Activated CD4-positive, alpha-beta T cell treated with anti-CD3 and anti-CD28 coated beads, Interleukin-2, amount 50 U/mL, for 1 hour (primary cell): Measurements from ENCODE around the gene CPEB4.

ENCODE experiments used
- DNase-seq: peaks from one replicate; pipeline ENCODE4 v3.0.0-alpha.2; 2020

CPEB4 gene

DNA sequence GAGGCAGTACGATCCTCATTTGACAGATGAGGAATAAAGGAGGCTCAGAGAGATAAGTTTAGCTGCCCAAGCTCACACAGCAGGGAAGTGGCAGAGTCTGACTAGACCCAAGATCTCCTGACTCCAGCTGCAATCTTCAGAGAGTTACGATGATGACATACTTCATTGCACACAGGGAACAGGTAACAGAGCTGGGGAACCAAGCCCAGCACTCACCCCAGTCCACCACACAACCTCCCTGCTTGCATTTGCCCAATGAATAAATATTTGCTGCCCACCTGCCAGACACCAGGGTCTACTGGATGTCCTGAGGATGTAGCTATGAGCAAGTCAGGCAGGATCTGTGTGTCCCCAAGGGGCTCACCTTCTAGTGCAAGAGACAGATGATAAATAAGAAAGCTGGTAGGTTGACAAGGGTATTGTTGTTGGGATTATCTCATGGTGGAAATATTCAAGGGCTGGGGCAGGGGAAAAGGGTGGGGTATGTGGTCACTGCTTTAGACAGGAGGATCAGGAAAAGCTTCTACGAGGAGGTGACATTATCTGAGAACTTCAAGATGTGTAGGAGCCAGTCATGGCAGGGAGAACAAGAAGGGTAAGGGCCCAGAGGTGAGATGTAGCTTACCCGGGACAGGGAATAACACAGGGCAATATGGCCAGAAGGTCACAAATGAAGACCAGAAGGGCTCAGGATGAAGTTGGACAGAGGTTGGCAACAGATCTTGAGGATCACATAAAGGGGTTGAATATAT is 28.6 kb upstream of the CPEB4 start:
- DNase-seq = no peak

- no peak for DNase-seq
Observed at GRCh38 chr5:173862047-173862477, 26.1 kb upstream of the CPEB4 start.

DNA sequence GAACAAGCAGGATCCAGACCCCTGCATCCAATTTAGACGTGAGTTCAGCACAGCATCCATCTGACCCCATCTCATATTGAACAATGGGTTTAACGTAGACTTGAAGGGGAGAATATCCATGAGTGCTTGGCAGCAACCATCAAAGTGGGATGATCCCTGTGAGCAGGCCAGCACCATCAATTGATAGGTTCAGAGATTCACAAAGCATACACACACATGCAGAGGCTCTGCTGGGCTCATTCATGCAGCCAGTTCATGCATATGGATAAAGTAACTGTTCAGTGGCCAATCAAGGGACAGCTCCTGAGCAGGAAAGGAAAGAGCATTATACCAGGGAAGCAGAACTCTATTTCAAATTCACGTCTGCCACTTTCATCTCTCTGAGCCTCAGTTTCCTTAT is 24.8 kb upstream of the CPEB4 start:
- no peak for DNase-seq

GRCh38 chr5:173864126-173865050 is 23.8 kb upstream of the CPEB4 start:
- DNase-seq = no peak

DNA sequence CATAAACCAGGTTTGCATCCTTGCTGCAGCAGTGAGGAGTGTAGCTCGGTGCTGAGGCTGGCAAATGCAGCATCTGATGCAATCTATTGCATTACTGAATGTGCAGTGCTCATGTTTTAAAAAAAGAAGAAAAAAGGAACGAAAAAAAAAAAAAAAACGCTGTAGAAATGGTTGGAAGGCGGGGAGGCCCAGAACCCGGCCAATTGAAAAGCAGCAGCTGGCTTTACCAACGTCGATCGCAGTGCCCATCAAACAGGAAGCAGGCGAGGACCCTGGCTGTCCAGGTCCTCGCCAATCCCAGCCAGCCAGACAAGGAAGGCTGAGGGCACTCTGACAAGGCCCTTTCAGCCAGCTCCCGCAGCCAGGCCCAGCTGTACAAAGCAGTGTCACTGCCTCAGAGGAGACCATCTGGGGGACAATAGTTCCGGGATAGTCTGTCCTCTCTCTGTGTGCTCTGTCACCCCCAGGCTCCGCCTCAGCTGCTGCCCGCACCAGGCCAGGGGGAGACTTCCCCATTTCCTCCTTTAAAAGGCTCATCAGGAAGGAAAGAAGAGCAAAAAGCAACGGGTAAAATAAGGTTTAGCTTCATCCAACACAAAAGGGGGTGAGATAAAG is 21.8 kb upstream of the CPEB4 start:
- DNase-seq = no peak

- no peak for DNase-seq
Observed at GRCh38 chr5:173866858-173867679, 21.1 kb upstream of the CPEB4 start.

DNA sequence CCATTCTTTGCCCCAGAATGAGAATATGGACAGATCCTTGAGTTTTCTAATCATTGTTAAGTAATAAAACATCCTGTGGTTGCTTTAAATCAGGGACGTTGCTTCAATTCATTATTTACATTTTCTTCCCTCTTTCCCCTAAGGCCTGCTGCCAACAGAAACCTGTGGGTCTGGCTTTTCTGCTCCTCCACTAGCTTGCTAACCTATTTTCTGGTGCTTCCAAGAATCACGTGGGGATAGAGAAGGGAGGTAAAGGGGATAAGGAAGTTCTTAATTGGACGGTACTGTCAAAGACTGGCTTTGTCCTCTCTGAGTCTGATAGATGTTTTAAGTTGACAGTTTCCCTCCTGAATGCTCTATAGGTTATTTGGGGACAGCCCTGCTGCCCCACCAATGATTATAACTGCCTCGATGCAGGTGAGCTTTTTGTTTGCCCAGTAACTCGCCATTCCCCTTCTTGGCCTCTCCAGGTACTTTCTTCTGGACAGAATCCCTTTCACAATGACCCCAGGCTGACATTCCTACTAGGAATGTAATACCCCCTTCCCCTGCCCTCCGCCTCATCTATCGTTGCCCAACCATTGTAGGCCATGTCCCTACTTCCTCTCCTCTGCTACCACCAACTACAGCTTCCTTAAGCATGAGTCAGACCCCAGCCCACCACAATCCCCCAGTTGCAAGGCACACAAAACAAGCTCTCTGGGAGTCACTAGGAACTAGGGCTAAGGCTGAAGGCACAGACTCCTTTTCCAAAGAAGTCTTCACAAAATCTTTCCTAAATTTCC is 19.9 kb upstream of the CPEB4 start:
- no peak for DNase-seq

DNA sequence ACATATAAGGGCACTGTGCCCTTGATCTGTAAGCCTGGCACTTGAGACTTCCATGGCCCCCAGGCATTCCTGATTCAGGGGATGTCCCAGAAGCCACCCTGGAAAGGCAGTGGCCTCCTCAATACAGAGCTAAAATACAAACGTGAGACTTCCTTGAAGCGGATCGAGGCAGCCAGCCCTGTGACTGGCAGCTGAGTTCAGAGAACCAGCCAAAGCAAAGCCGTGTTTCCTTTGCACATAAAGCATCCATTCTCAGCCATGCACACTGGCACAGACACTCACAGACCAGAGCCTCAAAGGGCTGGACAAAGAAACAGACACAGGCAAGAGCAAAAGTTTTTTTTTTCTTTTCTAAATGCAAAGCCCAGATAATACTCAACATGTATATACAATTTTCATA is 18.8 kb upstream of the CPEB4 start:
- DNase-seq = no peak

GRCh38 chr5:173872957-173873305 is 15.2 kb upstream of the CPEB4 start:
- DNase-seq = no peak

DNA sequence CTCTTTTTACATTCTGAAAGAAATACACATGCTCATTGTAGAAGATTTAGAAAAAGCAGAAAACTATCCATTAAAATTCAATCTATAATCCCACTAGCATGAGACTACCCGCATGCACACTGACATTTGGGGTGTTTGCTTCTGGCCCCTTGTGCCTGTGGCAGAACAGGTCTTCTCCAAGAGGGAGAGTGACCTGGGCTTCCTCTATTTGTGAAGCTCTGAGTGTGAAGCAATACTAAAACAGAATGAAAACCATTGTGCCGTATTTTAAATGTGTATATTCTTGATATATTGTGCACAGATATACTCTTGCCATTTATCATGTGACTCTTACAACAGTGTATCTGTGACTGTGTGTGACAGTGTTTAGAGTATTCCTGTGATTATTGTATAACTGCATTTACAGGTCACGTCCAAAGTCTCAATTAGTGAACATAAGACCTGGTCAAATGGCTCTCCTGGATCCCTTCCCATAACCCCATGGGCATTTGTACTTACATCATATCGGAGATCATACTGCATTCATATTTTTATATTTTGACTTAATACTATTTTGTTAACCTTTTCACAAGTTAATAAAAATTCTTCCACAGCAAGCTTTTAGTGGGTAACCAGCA is 14.7 kb upstream of the CPEB4 start:
- DNase-seq = no peak

- DNase-seq = no peak
Observed at GRCh38 chr5:173875189-173875588, 13.0 kb upstream of the CPEB4 start.

GRCh38 chr5:173878224-173878967 is 9.8 kb upstream of the CPEB4 start:
- no peak for DNase-seq

DNA sequence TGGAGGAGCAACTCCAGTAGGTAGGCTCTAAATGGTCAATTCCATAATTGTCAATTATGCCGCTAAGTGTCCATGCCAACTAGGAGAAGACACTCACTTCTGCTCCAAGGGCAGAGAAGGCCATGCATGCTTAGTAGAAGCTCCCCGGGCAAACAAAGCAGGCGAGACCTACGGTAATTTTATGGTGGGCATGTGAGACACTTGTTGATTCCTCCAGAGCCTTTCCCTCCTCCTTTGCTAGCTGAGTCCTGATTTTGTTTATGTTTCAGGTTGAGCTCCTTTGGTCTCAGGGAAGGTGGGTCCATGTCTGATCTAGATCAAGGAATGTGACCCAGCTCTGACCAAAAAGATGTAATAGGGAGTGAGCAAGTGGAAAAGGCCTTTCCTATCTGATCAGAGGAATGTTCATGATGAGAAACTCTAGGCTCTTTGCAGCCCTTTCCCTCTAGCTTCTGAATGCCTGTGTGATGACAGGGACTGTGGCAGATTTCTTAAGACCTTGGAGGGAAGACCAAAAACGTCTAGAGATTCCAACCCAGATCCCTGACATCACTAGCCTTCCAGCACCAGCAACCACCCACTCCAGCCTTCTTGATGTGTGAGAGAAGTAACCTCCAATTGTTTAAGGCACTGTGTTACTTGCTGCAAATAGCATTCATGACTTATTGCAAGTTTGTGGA is 7.7 kb upstream of the CPEB4 start:
- no peak for DNase-seq

DNA sequence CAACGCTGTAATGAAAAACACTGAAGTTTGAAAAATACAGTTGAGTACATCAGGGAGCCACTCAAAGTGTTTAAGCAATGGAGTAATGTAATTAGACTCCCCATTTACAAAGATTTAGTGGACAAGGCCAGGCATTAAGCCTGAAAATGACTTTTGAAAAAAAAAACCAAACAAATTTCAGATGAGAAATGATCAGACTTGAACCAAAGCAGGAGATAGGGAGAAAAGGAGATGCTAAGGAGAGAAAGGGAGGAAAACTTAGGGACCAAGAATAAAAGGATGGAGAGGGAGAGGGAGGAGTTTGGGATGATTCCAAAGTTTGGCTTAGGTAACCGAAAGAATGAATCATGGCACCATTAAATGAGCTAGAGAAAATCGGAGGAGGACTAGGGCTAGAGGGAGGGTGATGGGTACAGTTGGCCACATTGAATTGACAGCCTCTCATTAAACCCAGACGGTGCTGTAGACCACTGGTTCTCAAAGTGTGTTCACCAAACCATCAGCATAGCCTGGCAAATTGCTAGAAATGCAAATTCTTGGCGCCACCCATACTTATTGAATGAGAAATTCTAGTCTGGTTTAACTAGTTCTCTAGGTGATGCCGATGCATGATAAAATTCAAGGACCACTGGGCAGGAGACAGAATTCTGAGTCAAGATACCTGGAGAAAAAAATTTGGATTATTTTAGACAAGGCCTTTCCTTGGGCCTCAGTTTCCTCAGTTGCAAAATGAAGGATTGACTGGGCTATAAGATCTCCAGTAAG is 6.2 kb upstream of the CPEB4 start:
- DNase-seq = no peak

DNA sequence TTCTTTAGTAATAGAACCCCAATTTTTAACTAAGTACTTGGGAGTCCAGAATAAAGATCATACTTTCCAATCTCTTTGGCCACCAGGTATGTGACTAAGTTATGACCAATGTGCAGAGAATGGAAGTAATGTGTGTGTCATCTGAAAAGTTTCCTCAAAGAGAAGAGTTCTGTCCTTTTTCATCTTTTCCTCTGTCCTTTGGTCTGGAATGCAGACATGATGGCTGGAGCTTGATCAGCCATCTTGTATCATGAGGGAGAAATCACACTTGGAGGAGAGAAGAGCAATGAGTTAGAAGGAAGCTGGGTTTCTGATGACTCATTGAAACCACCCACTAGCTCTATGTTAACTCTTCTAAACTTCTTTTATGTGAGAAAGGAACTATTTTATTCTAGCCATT is 5.5 kb upstream of the CPEB4 start:
- DNase-seq = no peak

DNA sequence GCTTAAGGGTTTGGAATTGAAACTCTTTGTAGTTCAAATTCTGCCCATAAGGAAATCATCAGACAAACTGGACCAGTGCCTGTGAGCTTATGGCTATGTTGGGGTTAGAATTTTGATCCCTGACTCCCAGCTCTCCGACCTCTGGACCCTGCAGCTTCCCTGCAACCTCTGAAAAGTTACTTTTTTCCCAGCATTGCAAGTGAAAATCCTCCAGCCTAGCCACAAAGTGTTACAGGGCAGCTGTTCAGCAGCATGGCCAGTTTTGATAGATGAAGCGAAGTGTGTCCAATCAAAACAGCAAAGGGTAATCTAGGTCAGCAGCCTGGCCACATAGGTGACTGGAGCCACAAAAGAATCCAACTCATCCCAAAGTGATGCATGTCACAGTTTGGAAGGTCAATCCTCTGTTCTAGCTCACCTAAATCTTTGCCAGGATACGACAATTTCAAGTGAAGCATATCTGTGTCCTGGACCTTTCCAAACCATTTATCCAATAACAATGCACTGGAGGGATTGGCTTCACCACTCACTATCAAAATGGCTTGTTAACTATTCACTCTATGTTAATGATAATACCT is 4.7 kb upstream of the CPEB4 start:
- DNase-seq = no peak

DNA sequence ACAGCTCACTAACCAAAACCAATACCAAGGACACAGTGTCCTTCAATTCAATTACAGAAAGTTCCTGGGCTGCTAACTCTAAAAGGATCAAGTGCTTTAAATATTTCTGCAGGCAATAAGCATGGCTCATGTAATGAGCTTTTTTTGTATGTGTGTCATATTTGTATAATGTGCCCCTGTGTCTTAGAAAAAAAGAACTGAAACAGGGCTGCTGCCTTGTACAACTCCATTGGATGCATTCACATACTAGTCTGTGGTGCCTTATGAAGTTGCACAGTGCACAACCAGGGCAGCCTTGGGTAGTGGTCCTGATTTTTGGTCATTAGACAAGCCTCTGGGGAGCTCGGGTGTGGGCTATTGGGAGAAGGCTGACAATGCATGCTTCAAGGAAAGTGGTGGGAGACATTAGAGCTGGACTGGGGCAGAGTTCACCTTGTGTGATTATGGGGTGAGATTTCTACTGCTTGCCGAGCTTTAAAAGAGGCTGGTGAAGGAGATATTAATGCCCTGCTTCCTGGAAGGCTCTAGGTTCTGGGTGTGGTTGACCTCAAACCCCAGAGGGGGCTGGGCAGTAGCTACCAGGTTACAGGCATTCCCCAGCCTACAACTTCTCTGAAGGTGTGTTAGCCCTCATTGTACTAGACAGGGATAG is 3.6 kb upstream of the CPEB4 start:
- DNase-seq = peak; percentile 23

DNA sequence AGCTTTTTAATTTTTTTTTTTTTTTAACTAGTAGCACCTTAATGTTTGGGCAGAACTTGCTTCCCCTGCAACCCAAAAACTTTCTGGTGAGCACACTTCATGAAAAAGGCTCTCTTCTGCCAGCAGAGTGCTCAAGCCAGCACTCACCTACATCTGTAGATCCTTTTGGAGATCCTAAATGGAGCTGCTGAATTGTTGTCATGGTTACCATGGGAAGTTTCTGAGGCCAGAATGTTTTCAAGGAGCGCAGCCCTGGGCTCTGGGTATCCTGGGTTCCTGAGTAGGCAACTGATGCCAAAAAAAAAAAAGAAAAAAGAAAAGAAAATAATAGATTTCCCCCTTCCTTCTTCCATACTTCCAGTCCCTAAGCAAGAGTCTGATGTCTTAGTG is 3.1 kb upstream of the CPEB4 start:
- DNase-seq = no peak
